Neural cell (in vitro differentiated cells): ENCODE results near the gene PLCB4.

ENCODE experiments used
- EP300 ChIP-seq: fragments of 450-650 bp; conservative IDR thresholded peaks from 2 replicates; pipeline ENCODE4 v1.6.1; 2014; ENCODE audit warnings: antibody characterized with exemption, mild to moderate bottlenecking, moderate library complexity; ENCODE audit not compliant: poor library complexity, severe bottlenecking
- EZH2 ChIP-seq: fragments of 200-600, 300-800 bp; shearing (Covaris generic), sonication (generic); IDR thresholded peaks from 2 replicates; pipeline ENCODE4 v1.6.1; 2014; ENCODE audit warnings: antibody characterized with exemption, low read length, borderline replicate concordance, mild to moderate bottlenecking; ENCODE audit not compliant: insufficient read depth, poor library complexity, severe bottlenecking
- POLR2AphosphoS5 ChIP-seq: IDR thresholded peaks from 2 replicates; pipeline ENCODE4 v1.6.1; 2012
- RAD21 ChIP-seq: fragments of 450-650 bp; conservative IDR thresholded peaks from 2 replicates; pipeline ENCODE4 v1.6.1; 2014; ENCODE audit warnings: antibody characterized with exemption, mild to moderate bottlenecking, moderate library complexity
- SMC3 ChIP-seq: fragments of 450-650 bp; conservative IDR thresholded peaks from 2 replicates; pipeline ENCODE4 v1.6.1; 2014; ENCODE audit warnings: antibody characterized with exemption, mild to moderate bottlenecking, moderate library complexity; ENCODE audit not compliant: poor library complexity
- TAF1 ChIP-seq: IDR thresholded peaks from 2 replicates; pipeline ENCODE4 v1.6.1; 2012; ENCODE audit warnings: low read depth
- TF ChIP-seq, protein P1 (sequence below): fragments of 450-650 bp; IDR thresholded peaks from 2 replicates; pipeline ENCODE4 v1.5.1; 2014; ENCODE audit warnings: antibody characterized with exemption, mild to moderate bottlenecking, moderate library complexity; ENCODE audit not compliant: poor library complexity, severe bottlenecking
- TF ChIP-seq, protein P2 (sequence below): IDR thresholded peaks from 2 replicates; pipeline ENCODE4 v1.6.1; 2012; ENCODE audit warnings: borderline replicate concordance

DNA sequence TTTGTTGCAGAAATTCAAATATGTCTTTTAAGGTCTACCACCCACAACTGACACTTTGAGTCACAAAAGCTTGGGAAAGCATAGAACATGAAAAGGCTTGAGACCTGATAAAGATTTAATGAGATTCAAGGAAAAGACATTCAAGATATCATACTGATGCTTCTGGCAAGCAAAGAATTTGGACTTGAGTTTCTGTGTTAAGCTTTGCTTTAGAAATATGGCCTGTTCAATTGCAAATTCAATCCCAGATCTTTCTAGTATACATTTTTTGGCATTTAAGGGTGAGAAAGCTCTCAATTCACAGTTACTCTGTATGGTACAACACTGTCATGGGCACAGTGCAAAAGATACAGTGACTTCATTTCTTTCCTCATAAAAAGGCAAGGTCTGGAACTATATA lies 406.6 kb downstream of the PLCB4 start:
- TF ChIP-seq, protein P1, sequence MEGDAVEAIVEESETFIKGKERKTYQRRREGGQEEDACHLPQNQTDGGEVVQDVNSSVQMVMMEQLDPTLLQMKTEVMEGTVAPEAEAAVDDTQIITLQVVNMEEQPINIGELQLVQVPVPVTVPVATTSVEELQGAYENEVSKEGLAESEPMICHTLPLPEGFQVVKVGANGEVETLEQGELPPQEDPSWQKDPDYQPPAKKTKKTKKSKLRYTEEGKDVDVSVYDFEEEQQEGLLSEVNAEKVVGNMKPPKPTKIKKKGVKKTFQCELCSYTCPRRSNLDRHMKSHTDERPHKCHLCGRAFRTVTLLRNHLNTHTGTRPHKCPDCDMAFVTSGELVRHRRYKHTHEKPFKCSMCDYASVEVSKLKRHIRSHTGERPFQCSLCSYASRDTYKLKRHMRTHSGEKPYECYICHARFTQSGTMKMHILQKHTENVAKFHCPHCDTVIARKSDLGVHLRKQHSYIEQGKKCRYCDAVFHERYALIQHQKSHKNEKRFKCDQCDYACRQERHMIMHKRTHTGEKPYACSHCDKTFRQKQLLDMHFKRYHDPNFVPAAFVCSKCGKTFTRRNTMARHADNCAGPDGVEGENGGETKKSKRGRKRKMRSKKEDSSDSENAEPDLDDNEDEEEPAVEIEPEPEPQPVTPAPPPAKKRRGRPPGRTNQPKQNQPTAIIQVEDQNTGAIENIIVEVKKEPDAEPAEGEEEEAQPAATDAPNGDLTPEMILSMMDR: no peak
- TF ChIP-seq TAF1: no peak
- TF ChIP-seq RAD21: no peak
- no peak for TF ChIP-seq EZH2
- TF ChIP-seq POLR2AphosphoS5: no peak
- TF ChIP-seq EP300: no peak
- TF ChIP-seq, protein P2, sequence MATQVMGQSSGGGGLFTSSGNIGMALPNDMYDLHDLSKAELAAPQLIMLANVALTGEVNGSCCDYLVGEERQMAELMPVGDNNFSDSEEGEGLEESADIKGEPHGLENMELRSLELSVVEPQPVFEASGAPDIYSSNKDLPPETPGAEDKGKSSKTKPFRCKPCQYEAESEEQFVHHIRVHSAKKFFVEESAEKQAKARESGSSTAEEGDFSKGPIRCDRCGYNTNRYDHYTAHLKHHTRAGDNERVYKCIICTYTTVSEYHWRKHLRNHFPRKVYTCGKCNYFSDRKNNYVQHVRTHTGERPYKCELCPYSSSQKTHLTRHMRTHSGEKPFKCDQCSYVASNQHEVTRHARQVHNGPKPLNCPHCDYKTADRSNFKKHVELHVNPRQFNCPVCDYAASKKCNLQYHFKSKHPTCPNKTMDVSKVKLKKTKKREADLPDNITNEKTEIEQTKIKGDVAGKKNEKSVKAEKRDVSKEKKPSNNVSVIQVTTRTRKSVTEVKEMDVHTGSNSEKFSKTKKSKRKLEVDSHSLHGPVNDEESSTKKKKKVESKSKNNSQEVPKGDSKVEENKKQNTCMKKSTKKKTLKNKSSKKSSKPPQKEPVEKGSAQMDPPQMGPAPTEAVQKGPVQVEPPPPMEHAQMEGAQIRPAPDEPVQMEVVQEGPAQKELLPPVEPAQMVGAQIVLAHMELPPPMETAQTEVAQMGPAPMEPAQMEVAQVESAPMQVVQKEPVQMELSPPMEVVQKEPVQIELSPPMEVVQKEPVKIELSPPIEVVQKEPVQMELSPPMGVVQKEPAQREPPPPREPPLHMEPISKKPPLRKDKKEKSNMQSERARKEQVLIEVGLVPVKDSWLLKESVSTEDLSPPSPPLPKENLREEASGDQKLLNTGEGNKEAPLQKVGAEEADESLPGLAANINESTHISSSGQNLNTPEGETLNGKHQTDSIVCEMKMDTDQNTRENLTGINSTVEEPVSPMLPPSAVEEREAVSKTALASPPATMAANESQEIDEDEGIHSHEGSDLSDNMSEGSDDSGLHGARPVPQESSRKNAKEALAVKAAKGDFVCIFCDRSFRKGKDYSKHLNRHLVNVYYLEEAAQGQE: no peak
- no peak for TF ChIP-seq SMC3
